Hepatocyte (in vitro differentiated cells): ENCODE measurements around the gene SYT8.

Source experiments
- CTCF ChIP-seq: fragments of 200-600 bp; sonication (generic); IDR thresholded peaks from 2 replicates; pipeline ENCODE4 v1.5.1; 2016; ENCODE audit warnings: antibody characterized with exemption, mild to moderate bottlenecking; ENCODE audit not compliant: poor library complexity
- EZH2 ChIP-seq: fragments of 200-600 bp; sonication (generic); IDR thresholded peaks from 2 replicates; pipeline ENCODE4 v1.6.1; 2016; ENCODE audit warnings: antibody characterized with exemption, mild to moderate bottlenecking, borderline replicate concordance
- EZH2phosphoT487 ChIP-seq: fragments of 200-600 bp; sonication (generic); IDR thresholded peaks from one replicate; pipeline ENCODE4 v1.6.1; 2018; ENCODE audit warnings: antibody characterized with exemption, mild to moderate bottlenecking, low read depth, moderate library complexity; ENCODE audit not compliant: unreplicated experiment, severe bottlenecking

GRCh38 chr11:1786466-1786865 lies 48.3 kb upstream of the SYT8 start:
- TF ChIP-seq EZH2phosphoT487: no peak
- no peak for TF ChIP-seq CTCF
- no peak for TF ChIP-seq EZH2
